Heart left ventricle (tissue), 16 donors: Measurements from ENCODE around the gene CXCL10. TPM values are rescaled to one million over a fixed set of nuclear protein-coding genes. Genes with fewer than 3 reads are reported as not detected.
"Not testable (repeated sequence)": the region's sequence is repeated elsewhere in the genome, so short reads cannot be mapped to it uniquely, and the experiment has no call there.

ENCODE experiments used
- ATAC-seq, 4 donors: fragments of 200-7000 bp; cut with Tn5 transposase; one replicate each; pipeline ENCODE4 v1.9.1; 2020 to 2022; ENCODE audit warnings: moderate library complexity in 4 of 4, mild to moderate bottlenecking in 3 of 4, moderate number of reproducible peaks in 1 of 4
- DNase-seq, 5 donors: peaks; one replicate each; pipeline ENCODE4 v3.0.0-alpha.2; 2020
- H3K27ac ChIP-seq, 12 donors: fragments of 200-600 bp; sonication (generic) in 4 of 12; one replicate each; pipeline versions ENCODE4 v1.5.0 to v1.8.0; 2016 to 2022; ENCODE audit warnings: mild to moderate bottlenecking in 2 of 12
- H3K27me3 ChIP-seq, 9 donors: fragments of 200-600 bp; sonication (generic) in 2 of 9; one replicate each; pipeline versions ENCODE4 v1.5.1 to v1.8.0; 2016 to 2022; ENCODE audit warnings: mild to moderate bottlenecking in 3 of 9
- H3K36me3 ChIP-seq, 9 donors: fragments of 200-600 bp; sonication (generic) in 2 of 9; one replicate each; pipeline versions ENCODE4 v1.5.0 to v1.8.0; 2018 to 2022; ENCODE audit warnings: mild to moderate bottlenecking in 2 of 9
- H3K4me1 ChIP-seq, 12 donors: fragments of 200-600 bp; sonication (generic) in 4 of 12; one replicate each; pipeline versions ENCODE4 v1.5.0 to v1.8.0; 2016 to 2022; ENCODE audit warnings: mild to moderate bottlenecking in 3 of 12
- H3K4me3 ChIP-seq, 12 donors: fragments of 200-600 bp; sonication (generic) in 4 of 12; one replicate each; pipeline versions ENCODE4 v1.5.0 to v1.8.0; 2017 to 2022; ENCODE audit warnings: mild to moderate bottlenecking in 9 of 12, moderate library complexity in 4 of 12
- H3K9me3 ChIP-seq, 12 donors: fragments of 200-600 bp; sonication (generic) in 4 of 12; one replicate each; pipeline versions ENCODE4 v1.5.0 to v1.8.0; 2016 to 2022; ENCODE audit warnings: mild to moderate bottlenecking in 1 of 12
- POLR2A ChIP-seq, 2 donors: fragments of 450-650 bp; IDR thresholded peaks; one replicate each; pipeline ENCODE4 v1.6.1; 2017; ENCODE audit warnings: antibody characterized with exemption in 2 of 2, mild to moderate bottlenecking in 2 of 2, moderate library complexity in 2 of 2
- WGBS, 4 donors: extraction: QIAGEN DNeasy Blood & Tissue Kit in 2 of 4; methylation state at CpG; one replicate each; pipeline versions ENCODE4 v1.1.5 to v1.1.7; 2013 to 2018; 5-methylcytosine and 5-hydroxymethylcytosine counted together
- intact Hi-C, 10 donors: fragments of 100-400 bp; cut with DNase I; formaldehyde crosslinking; loops; one replicate each; pipeline versions ENCODE4 v1.11.1 to v1.14.2; 2022
- polyA plus RNA-seq, 2 donors: library from polyadenylated mRNA; stranded (reverse); fragments of 200-250 nt; gene quantifications; one replicate each; pipeline ENCODE4 v1.2.3, GENCODE V29; 2013
- total RNA-seq, 9 donors: library from RNA; depleted of rRNA in 2 of 9; stranded (reverse); fragments of >200 nt in 2 of 9; fragmentation: NEBNext Ultra II Directional in 3 of 9; extraction: Animal tissue kit (Norgen Biotek cat#: 25700) in 3 of 9; gene quantifications; one replicate each; pipeline versions ENCODE4 v1.1.0 to v1.2.4, GENCODE V29; 2016 to 2023
- TF ChIP-seq, protein P1 (sequence below), 12 donors: fragments of 200-600 bp; sonication (generic) in 4 of 12; IDR thresholded peaks; one replicate each; pipeline versions ENCODE4 v1.5.0 to v1.8.0; 2018 to 2022; ENCODE audit warnings: antibody characterized with exemption in 12 of 12, mild to moderate bottlenecking in 5 of 12
- donor health status: ischemic (EF 13 %, LVEDD 7.1; RV severe dilation, severe dysfunction).
- donor health status: healthy with polysubstance abuse.
- donor health status: DM: no; HTN: yes; CAD: no.
- donor health status: DM: no; HTN: no; CAD: no.
- donor health status: ischemic (EF 25% LVEDD 6.9; RV normal size, moderate dysfunction).
- donor health status: ischemic (EF 25% LVEDD 5.7; RV mildly dilated, moderate dysfunction).
- donor health status: healthy.
- donor health status: DM: yes; HTN: yes; CAD: no.
- donor health status: ischemic (EF 35%, LVEDD 5.7; RV mildly dilated, moderate dysfunction).
- donor health status: nonischemic (EF 11% LVEDD 7.7; RV severe dilation, severe dysfunction).
- donor health status: DM: yes; HTN: yes; CAD: no.
- donor health status: PGD.
- donor health status: ischemic (EF 29% LVEDD 5.4; RV normal size, mild dysfunction).
- donor health status: nonischemic (EF 23%, LVEDD 6.1; RV moderate dilation, normal function).

The CXCL10 gene
- total and polyA plus RNA-seq, 11 donors, result 0.10 to 252 (median 0.64) TPM; not detected in 3

DNA sequence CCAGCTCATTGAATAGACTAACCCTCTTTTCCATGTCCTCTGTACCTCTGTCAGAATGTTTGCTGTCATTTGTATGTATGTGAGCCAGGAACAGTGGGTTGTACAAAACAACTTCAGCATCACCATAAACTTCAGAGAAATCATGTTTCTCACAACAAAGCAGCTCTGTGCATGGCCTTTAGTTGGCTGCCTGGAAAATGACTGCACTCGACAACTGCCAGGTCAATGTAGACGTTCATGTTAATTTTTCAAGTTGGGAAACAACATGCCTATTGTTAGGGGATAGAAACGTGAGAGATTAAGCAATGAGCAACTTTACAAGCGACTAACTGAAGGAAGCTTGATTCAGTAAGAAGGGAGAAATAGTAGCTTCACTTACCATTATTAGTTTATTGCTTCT is 30.4 kb upstream of the CXCL10 start:
- Histone ChIP-seq H3K27me3 (peaks cover 0 to 15% (median 0%) of the 10 kb centered on the region in 9 donors), H3K9me3 (no peaks in the 10 kb centered on the region), H3K4me1 (no peaks in the 10 kb centered on the region), H3K4me3 (no peak overlapping the region), H3K27ac (no peak overlapping the region), H3K36me3 (no peaks in the 10 kb centered on the region)
- DNase-seq, result no peak
- 31 to 54% (median 43%) methylated on average over 4 of the region's 4 CpGs for WGBS, 4 donors
- intact Hi-C loops, result no loop called here
- no peak for ATAC-seq
- TF ChIP-seq, protein P1, sequence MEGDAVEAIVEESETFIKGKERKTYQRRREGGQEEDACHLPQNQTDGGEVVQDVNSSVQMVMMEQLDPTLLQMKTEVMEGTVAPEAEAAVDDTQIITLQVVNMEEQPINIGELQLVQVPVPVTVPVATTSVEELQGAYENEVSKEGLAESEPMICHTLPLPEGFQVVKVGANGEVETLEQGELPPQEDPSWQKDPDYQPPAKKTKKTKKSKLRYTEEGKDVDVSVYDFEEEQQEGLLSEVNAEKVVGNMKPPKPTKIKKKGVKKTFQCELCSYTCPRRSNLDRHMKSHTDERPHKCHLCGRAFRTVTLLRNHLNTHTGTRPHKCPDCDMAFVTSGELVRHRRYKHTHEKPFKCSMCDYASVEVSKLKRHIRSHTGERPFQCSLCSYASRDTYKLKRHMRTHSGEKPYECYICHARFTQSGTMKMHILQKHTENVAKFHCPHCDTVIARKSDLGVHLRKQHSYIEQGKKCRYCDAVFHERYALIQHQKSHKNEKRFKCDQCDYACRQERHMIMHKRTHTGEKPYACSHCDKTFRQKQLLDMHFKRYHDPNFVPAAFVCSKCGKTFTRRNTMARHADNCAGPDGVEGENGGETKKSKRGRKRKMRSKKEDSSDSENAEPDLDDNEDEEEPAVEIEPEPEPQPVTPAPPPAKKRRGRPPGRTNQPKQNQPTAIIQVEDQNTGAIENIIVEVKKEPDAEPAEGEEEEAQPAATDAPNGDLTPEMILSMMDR (IDR thresholded peaks at IDR 0.05), result no peak
- no peak for TF ChIP-seq POLR2A (IDR thresholded peaks at IDR 0.05)

DNA sequence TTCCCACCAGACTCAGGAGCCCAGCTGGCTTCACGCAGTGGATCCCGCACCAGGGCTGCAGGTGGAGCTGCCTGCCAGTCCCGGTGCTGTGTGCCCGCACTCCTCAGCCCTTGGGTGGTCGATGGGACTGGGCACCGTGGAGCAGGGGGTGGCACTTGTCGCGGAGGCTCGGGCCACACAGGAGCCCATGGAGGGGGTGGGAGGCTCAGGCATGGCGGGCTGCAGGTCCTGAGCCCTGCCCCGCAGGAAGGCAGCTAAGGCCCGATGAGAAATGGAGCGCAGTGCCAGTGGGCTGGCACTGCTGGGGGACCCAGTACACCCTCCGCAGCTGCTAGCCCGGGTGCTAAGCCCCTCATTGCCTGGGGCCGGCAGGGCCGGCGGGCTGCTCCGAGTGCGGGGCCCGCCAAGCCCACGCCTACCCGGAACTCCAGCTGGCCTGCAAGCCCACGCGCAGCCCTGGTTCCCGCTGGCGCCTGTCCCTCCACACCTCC is 27.3 kb upstream of the CXCL10 start:
- H3K27me3 ChIP-seq, intact Hi-C loops: not testable (repeated sequence)
- 84 to 100% (median 89%) methylated on average over 9 to 27 of the region's 27 CpGs for WGBS, 4 donors

DNA sequence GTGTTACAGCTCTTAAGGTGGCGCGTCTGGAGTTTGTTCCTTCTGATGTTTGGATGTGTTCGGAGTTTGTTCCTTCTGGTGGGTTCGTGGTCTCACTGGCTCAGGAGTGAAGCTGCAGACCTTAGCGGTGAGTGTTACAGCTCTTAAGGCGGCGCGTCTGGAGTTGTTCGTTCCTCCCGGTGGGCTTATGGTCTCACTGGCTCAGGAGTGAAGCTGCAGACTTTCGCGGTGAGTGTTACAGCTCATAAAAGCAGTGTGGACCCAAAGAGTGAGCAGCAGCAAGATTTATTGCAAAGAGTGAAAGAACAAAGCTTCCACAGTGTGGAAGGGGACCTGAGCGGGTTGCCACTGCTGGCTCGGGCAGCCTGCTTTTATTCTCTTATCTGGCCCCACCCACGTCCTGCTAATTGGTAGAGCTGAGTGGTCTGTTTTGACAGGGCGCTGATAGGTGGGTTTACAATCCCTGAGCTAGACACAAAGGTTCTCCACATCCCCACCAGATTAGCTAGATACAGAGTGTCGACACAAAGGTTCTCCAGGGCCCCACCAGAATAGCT is 26.6 kb upstream of the CXCL10 start:
- H3K27me3 ChIP-seq, intact Hi-C loops, H3K4me1 ChIP-seq, H3K36me3 ChIP-seq, ATAC-seq, H3K4me3 ChIP-seq, DNase-seq, H3K27ac ChIP-seq, H3K9me3 ChIP-seq: not testable (repeated sequence)
- 86 to 89% (median 88%) methylated on average over 17 of the region's 17 CpGs for WGBS, 4 donors

More for the DNA sequence above, 27.3 kb upstream of the CXCL10 start:
- H3K36me3 ChIP-seq, DNase-seq, ATAC-seq, H3K4me3 ChIP-seq, H3K4me1 ChIP-seq, H3K9me3 ChIP-seq, H3K27ac ChIP-seq: not testable (repeated sequence)

DNA sequence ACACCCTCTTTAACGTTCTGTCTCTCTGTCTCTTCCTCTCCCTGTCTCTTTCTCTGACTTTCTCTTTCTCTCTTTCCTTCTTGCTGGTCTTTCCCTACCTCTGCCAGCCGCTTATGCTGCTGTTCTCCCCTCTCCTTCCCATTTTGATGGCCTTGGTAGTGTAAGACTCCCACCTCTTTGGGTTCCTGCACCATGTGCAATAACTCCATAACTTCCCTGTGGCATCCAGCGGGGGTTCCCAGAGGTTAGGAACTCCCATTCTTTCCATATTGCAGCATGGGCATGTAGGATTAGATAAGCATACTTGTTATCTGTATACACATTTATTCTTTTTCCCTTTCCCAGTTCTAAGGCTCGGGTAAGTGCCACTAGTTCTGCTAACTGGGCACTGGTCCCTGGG is 21.4 kb upstream of the CXCL10 start:
- H3K27ac ChIP-seq, H3K36me3 ChIP-seq, H3K9me3 ChIP-seq, H3K4me1 ChIP-seq, intact Hi-C loops, H3K4me3 ChIP-seq, ATAC-seq, H3K27me3 ChIP-seq, DNase-seq: not testable (repeated sequence)
- WGBS, 4 donors, result 76 to 83% (median 78%) methylated on average over 4 of the region's 4 CpGs

DNA sequence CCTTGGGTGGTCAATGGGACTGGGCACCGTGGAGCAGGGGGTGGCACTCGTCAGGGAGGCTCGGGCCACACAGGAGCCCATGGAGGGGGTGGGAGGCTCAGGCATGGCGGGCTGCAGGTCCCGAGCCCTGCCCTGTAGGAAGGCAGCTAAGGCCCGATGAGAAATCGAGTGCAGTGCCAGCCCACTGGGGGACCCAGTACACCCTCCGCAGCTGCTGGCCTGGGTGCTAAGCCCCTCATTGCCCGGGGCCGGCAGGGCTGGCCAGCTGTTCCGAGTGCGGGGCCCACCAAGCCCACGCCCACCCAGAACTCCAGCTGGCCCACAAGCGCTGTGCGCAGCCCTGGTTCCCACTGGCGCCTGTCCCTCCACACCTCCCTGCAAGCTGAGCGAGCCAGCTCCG is 20.0 kb upstream of the CXCL10 start:
- 85 to 97% (median 96%) methylated on average over 4 to 18 of the region's 18 CpGs for WGBS, 4 donors
- H3K9me3 ChIP-seq, H3K27me3 ChIP-seq, DNase-seq, H3K4me1 ChIP-seq, intact Hi-C loops, H3K27ac ChIP-seq, H3K4me3 ChIP-seq, H3K36me3 ChIP-seq, ATAC-seq: not testable (repeated sequence)

DNA sequence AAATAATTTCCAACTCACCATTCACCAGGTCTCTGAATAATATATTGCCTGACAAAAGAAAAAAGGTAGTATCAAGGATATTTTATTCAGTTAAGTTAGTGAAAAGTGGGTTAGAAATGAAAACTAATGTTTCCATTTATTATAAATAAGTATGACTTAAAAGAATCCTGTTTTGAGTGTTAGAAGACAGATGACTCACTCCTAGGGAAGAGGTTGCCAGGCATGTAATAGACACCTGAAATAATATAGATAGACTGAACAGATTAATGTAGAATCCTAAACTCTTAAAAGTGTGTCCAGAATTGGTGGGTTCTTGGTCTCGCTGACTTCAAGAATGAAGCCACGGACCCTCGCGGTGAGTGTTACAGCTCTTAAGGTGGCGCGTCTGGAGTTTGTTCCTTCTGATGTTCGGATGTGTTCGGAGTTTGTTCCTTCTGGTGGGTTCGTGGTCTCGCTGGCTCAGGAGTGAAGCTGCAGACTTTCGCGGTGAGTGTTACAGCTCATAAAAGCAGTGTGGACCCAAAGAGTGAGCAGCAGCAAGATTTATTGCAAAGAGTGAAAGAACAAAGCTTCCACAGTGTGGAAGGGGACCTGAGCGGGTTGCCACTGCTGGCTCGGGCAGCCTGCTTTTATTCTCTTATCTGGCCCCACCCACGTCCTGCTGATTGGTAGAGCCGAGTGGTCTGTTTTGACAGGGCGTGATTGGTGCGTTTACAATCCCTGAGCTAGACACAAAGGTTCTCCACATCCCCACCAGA is 19.1 kb upstream of the CXCL10 start:
- H3K27ac ChIP-seq, H3K4me3 ChIP-seq, H3K4me1 ChIP-seq, H3K27me3 ChIP-seq, H3K36me3 ChIP-seq, intact Hi-C loops, H3K9me3 ChIP-seq, DNase-seq, ATAC-seq: not testable (repeated sequence)
- WGBS, 4 donors, result 78 to 88% (median 83%) methylated on average over 16 to 17 of the region's 18 CpGs
